ENCODE measurements around the gene NLRX1. TPM values are rescaled to one million over a fixed set of nuclear protein-coding genes. Genes with fewer than 3 reads are reported as not detected.
"Not testable (repeated sequence)": the region's sequence is repeated elsewhere in the genome, so short reads cannot be mapped to it uniquely, and the experiment has no call there.

NLRX1 gene
- polyA plus RNA-seq, 1 donor: 10.4 TPM

GRCh38 chr11:119134389-119134978 lies 34.0 kb upstream of the NLRX1 start:
- Histone ChIP-seq H3K4me1 (ENCODE audit: control insufficient read depth, insufficient read depth, low read length) (no peaks in the 10 kb centered on the region), H3K4me3 (ENCODE audit: low read length) (no peak overlapping the region), H3K27me3 (ENCODE audit: control insufficient read depth, insufficient read depth, low read length) (no peaks in the 10 kb centered on the region), H3K36me3 (ENCODE audit: control insufficient read depth, insufficient read depth, low read length) (peaks cover 49% of the 10 kb centered on the region), H3K27ac (ENCODE audit: low read length) (no peak overlapping the region), H3K9me3 (ENCODE audit: control insufficient read depth, low read depth, low read length) (no peaks in the 10 kb centered on the region)
- WGBS (ENCODE audit: insufficient coverage, low lambda C conversion rate): no CpG with 5 or more reads among the region's 4 CpGs
- no peak for DNase-seq

GRCh38 chr11:119139276-119139675 lies 29.2 kb upstream of the NLRX1 start:
- H3K27ac ChIP-seq (ENCODE audit: low read length); H3K9me3 ChIP-seq (ENCODE audit: control insufficient read depth, low read depth, low read length); H3K4me1 ChIP-seq (ENCODE audit: control insufficient read depth, insufficient read depth, low read length); DNase-seq; H3K27me3 ChIP-seq (ENCODE audit: control insufficient read depth, insufficient read depth, low read length); H3K36me3 ChIP-seq (ENCODE audit: control insufficient read depth, insufficient read depth, low read length); H3K4me3 ChIP-seq (ENCODE audit: low read length): not testable (repeated sequence)
- 100% methylated on average over 1 of the region's 10 CpGs for WGBS (ENCODE audit: insufficient coverage, low lambda C conversion rate)

- H3K36me3 ChIP-seq (ENCODE audit: control insufficient read depth, insufficient read depth, low read length): no peaks in the 10 kb centered on the region
- H3K27ac ChIP-seq (ENCODE audit: low read length): no peak overlapping the region
- peaks cover 32% of the 10 kb centered on the region for H3K27me3 ChIP-seq (ENCODE audit: control insufficient read depth, insufficient read depth, low read length)
- no peaks in the 10 kb centered on the region for H3K4me1 ChIP-seq (ENCODE audit: control insufficient read depth, insufficient read depth, low read length)
- no CpG with 5 or more reads among the region's 7 CpGs for WGBS (ENCODE audit: insufficient coverage, low lambda C conversion rate)
- no peak overlapping the region for H3K4me3 ChIP-seq (ENCODE audit: low read length)
- peaks cover 3% of the 10 kb centered on the region for H3K9me3 ChIP-seq (ENCODE audit: control insufficient read depth, low read depth, low read length)
- peak; percentile 60 to 78 for DNase-seq
Measured at GRCh38 chr11:119144825-119145486, 23.6 kb upstream of the NLRX1 start.

GRCh38 chr11:119145551-119145950 lies 23.0 kb upstream of the NLRX1 start:
- no CpG with 5 or more reads among the region's 3 CpGs for WGBS (ENCODE audit: insufficient coverage, low lambda C conversion rate)
- Histone ChIP-seq H3K4me1 (ENCODE audit: control insufficient read depth, insufficient read depth, low read length) (no peaks in the 10 kb centered on the region), H3K9me3 (ENCODE audit: control insufficient read depth, low read depth, low read length) (peaks cover 3% of the 10 kb centered on the region), H3K27me3 (ENCODE audit: control insufficient read depth, insufficient read depth, low read length) (peaks cover 38% of the 10 kb centered on the region), H3K27ac (ENCODE audit: low read length) (no peak overlapping the region), H3K4me3 (ENCODE audit: low read length) (no peak overlapping the region), H3K36me3 (ENCODE audit: control insufficient read depth, insufficient read depth, low read length) (no peaks in the 10 kb centered on the region)
- no peak for DNase-seq

- peaks cover 3% of the 10 kb centered on the region for H3K9me3 ChIP-seq (ENCODE audit: control insufficient read depth, low read depth, low read length)
- no CpG with 5 or more reads among the region's 6 CpGs for WGBS (ENCODE audit: insufficient coverage, low lambda C conversion rate)
- no peaks in the 10 kb centered on the region for H3K4me1 ChIP-seq (ENCODE audit: control insufficient read depth, insufficient read depth, low read length)
- H3K27ac ChIP-seq (ENCODE audit: low read length): no peak overlapping the region
- no peak overlapping the region for H3K4me3 ChIP-seq (ENCODE audit: low read length)
- H3K27me3 ChIP-seq (ENCODE audit: control insufficient read depth, insufficient read depth, low read length): peaks cover 46% of the 10 kb centered on the region
- no peak for DNase-seq
- H3K36me3 ChIP-seq (ENCODE audit: control insufficient read depth, insufficient read depth, low read length): no peaks in the 10 kb centered on the region
Measured at GRCh38 chr11:119147604-119148333, 20.8 kb upstream of the NLRX1 start.

GRCh38 chr11:119148720-119149017 lies 19.9 kb upstream of the NLRX1 start:
- H3K27me3 ChIP-seq (ENCODE audit: control insufficient read depth, insufficient read depth, low read length): peaks cover 47% of the 10 kb centered on the region
- H3K4me1 ChIP-seq (ENCODE audit: control insufficient read depth, insufficient read depth, low read length): no peaks in the 10 kb centered on the region
- peaks cover 3% of the 10 kb centered on the region for H3K9me3 ChIP-seq (ENCODE audit: control insufficient read depth, low read depth, low read length)
- no peaks in the 10 kb centered on the region for H3K36me3 ChIP-seq (ENCODE audit: control insufficient read depth, insufficient read depth, low read length)
- peak overlapping the region; percentile 36 for H3K4me3 ChIP-seq (ENCODE audit: low read length)
- no CpG with 5 or more reads among the region's 16 CpGs for WGBS (ENCODE audit: insufficient coverage, low lambda C conversion rate)
- no peak overlapping the region for H3K27ac ChIP-seq (ENCODE audit: low read length)
- DNase-seq: no peak

GRCh38 chr11:119149018-119149785 lies 19.3 kb upstream of the NLRX1 start, which contains the start of gene ABCG4:
Gene ABCG4, plus strand, starts transcription at chr11:119149052. Its CDS starts 914 bp downstream, at chr11:119149966.
- no CpG with 5 or more reads among the region's 73 CpGs for WGBS (ENCODE audit: insufficient coverage, low lambda C conversion rate)
- Histone ChIP-seq H3K36me3 (ENCODE audit: control insufficient read depth, insufficient read depth, low read length) (no peaks in the 10 kb centered on the region), H3K4me3 (ENCODE audit: low read length) (peak within 1 kb of the TSS; percentile 36), H3K27me3 (ENCODE audit: control insufficient read depth, insufficient read depth, low read length) (peaks cover 52% of the 10 kb centered on the region), H3K4me1 (ENCODE audit: control insufficient read depth, insufficient read depth, low read length) (no peaks in the 10 kb centered on the region), H3K27ac (ENCODE audit: low read length) (no peak within 1 kb of the TSS), H3K9me3 (ENCODE audit: control insufficient read depth, low read depth, low read length) (peaks cover 3% of the 10 kb centered on the region)
- DNase-seq: no peak

GRCh38 chr11:119149786-119150275 lies 18.7 kb upstream of the NLRX1 start:
- no peaks in the 10 kb centered on the region for H3K36me3 ChIP-seq (ENCODE audit: control insufficient read depth, insufficient read depth, low read length)
- no CpG with 5 or more reads among the region's 33 CpGs for WGBS (ENCODE audit: insufficient coverage, low lambda C conversion rate)
- no peaks in the 10 kb centered on the region for H3K4me1 ChIP-seq (ENCODE audit: control insufficient read depth, insufficient read depth, low read length)
- H3K9me3 ChIP-seq (ENCODE audit: control insufficient read depth, low read depth, low read length): peaks cover 3% of the 10 kb centered on the region
- H3K27ac ChIP-seq (ENCODE audit: low read length): no peak overlapping the region
- DNase-seq: no peak
- peaks cover 55% of the 10 kb centered on the region for H3K27me3 ChIP-seq (ENCODE audit: control insufficient read depth, insufficient read depth, low read length)
- H3K4me3 ChIP-seq (ENCODE audit: low read length): peak overlapping the region; percentile 29

- Histone ChIP-seq H3K27ac (ENCODE audit: low read length) (no peak overlapping the region), H3K4me3 (ENCODE audit: low read length) (no peak overlapping the region), H3K27me3 (ENCODE audit: control insufficient read depth, insufficient read depth, low read length) (peaks cover 61% of the 10 kb centered on the region), H3K9me3 (ENCODE audit: control insufficient read depth, low read depth, low read length) (peaks cover 3% of the 10 kb centered on the region), H3K36me3 (ENCODE audit: control insufficient read depth, insufficient read depth, low read length) (no peaks in the 10 kb centered on the region), H3K4me1 (ENCODE audit: control insufficient read depth, insufficient read depth, low read length) (no peaks in the 10 kb centered on the region)
- WGBS (ENCODE audit: insufficient coverage, low lambda C conversion rate): no CpG with 5 or more reads among the region's 9 CpGs
- DNase-seq: no peak
Measured at GRCh38 chr11:119152043-119152442, 16.5 kb upstream of the NLRX1 start.

- WGBS (ENCODE audit: insufficient coverage, low lambda C conversion rate): 91% methylated on average over 4 of the region's 4 CpGs
- peaks cover 58% of the 10 kb centered on the region for H3K27me3 ChIP-seq (ENCODE audit: control insufficient read depth, insufficient read depth, low read length)
- no peaks in the 10 kb centered on the region for H3K36me3 ChIP-seq (ENCODE audit: control insufficient read depth, insufficient read depth, low read length)
Measured at GRCh38 chr11:119152604-119153003, 15.9 kb upstream of the NLRX1 start.

More at GRCh38 chr11:119152604-119153003, 15.9 kb upstream of the NLRX1 start:
- DNase-seq: no peak
- no peaks in the 10 kb centered on the region for H3K4me1 ChIP-seq (ENCODE audit: control insufficient read depth, insufficient read depth, low read length)
- peaks cover 3% of the 10 kb centered on the region for H3K9me3 ChIP-seq (ENCODE audit: control insufficient read depth, low read depth, low read length)
- no peak overlapping the region for H3K4me3 ChIP-seq (ENCODE audit: low read length)
- H3K27ac ChIP-seq (ENCODE audit: low read length): no peak overlapping the region
